RWPE1 (cell line): ENCODE measurements around the gene VAV1.
"Not testable (repeated sequence)": the region's sequence is repeated elsewhere in the genome, so short reads cannot be mapped to it uniquely, and the experiment has no call there.

Experiments
- CTCF ChIA-PET: fragments of 350-600 bp; sonication (Branson Sonifier 250); formaldehyde crosslinking; extraction: SDS; loops from one replicate; lab custom pipeline; 2021; lab: Yijun Ruan, JAX
- POLR2A ChIA-PET: fragments of 400-600 bp; formaldehyde crosslinking; extraction: SDS; loops from one replicate; lab custom pipeline; 2020; ENCODE audit warnings: antibody characterized with exemption; ENCODE audit not compliant: low non-redundant PET; lab: Yijun Ruan, JAX
- DNase-seq: peaks from one replicate; pipeline ENCODE4 v3.0.0; 2012; ENCODE audit warnings: low spot score
- H3K27ac ChIP-seq: fragments of 450-650 bp; 2 replicates; pipeline ENCODE4 v1.5.1; 2017
- TF ChIP-seq, protein P1 (sequence below): fragments of 450-650 bp; conservative IDR thresholded peaks from 2 replicates; pipeline ENCODE4 v1.5.1; 2017; ENCODE audit warnings: low read depth, mild to moderate bottlenecking

VAV1 gene

DNA sequence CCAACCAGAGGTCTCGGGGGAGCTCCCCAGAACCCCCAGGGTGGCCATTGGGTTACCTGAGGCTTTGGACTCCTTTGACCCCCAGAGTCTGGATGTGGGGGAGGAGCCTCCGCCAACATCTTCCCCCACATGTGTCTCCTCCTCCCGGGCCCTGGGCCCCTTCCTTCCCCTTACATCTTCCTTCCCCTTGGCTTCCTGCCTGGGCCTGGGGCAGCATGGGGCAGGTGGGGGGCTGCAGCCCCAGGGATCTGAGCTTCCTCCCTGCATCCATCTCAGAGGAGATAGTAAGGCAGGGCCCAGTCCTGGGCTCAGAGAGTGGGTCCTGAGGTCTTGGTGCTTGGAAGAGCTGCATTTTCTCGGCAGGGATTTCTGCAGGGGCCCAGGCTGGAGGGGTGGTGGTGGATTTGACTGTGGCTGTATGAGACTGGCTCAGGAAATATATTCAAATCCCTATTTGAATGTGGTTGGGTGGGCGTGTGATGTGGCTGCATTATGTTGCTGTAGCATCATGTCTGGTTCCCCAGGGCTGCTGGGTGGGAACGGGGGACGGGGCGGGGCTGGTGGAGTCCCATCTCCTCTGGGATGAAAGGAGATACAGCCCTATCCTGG lies 919 bp downstream of the VAV1 start:
- ChIA-PET CTCF (interaction anchor here (0.5 kb wide), 1 partner anchor 531 kb away, joined by 8 read pairs; no protein-coding TSS in a partner anchor), POLR2A (no interaction called here)
- no peak overlapping the region for H3K27ac ChIP-seq
- TF ChIP-seq, protein P1, sequence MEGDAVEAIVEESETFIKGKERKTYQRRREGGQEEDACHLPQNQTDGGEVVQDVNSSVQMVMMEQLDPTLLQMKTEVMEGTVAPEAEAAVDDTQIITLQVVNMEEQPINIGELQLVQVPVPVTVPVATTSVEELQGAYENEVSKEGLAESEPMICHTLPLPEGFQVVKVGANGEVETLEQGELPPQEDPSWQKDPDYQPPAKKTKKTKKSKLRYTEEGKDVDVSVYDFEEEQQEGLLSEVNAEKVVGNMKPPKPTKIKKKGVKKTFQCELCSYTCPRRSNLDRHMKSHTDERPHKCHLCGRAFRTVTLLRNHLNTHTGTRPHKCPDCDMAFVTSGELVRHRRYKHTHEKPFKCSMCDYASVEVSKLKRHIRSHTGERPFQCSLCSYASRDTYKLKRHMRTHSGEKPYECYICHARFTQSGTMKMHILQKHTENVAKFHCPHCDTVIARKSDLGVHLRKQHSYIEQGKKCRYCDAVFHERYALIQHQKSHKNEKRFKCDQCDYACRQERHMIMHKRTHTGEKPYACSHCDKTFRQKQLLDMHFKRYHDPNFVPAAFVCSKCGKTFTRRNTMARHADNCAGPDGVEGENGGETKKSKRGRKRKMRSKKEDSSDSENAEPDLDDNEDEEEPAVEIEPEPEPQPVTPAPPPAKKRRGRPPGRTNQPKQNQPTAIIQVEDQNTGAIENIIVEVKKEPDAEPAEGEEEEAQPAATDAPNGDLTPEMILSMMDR: no peak
- no peak for DNase-seq

DNA sequence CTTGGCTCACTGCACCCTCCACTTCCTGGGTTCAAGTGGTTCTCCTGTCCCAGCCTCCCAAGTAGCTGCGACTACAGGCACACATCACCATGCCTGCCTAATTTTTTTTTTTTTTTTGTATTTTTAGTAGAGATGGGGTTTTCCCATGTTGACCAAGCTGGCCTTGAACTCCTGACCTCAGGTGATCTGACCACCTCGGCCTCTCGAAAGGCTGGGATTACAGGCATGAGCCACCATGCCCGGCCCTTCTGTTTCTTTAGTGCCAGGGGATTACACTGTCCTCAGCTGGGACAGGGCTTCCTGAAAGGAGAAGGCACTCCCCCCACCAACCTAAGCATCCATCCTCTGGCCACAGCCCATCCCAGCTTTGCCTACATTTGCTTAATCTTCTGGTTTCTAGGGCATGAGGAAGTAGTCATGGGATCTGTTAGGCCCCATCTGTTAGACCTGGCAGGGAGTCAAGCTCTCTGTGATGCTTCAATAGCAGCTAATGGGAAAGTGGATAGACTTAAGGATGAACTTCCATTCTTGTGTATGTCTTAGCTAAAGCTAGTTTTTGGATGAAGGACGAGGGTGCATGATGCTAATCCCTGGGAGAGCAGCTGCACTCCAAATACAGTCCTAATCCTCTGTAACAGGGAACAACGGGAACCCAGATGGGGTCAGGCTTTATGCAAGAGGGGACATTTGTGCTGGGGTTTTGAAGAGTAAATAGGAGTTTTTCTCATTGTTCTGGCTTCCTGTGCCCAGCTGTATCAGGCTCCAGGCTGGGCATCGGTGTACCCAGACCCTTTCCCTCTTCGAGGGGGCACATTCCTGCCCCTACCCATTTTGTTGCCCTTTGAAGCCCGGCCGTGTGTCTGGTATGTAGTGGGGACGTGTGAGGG lies 2.6 kb downstream of the VAV1 start:
- ChIA-PET POLR2A (no interaction called here), CTCF (interaction anchor here (0.6 kb wide), 1 partner anchor 89 kb away, joined by 3 read pairs; no protein-coding TSS in a partner anchor)
- TF ChIP-seq, protein P1: no peak
- no peak for DNase-seq
- H3K27ac ChIP-seq: no peak overlapping the region

DNA sequence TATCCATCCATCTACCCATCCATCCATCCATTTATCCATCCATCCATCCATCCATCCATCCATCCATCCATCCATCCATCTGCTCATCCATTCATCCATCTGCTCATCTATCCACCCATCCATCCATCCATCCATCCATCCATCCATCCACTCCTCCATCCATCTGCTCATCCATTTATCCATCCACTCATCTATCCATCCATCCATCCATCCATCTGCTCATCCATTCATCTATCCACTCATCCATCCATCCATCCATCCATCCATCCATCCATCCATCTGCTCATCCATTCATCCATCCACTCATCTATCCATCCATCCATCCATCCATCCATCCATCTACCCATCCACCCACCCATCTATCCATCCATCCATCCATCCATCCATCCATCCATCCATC lies 3.5 kb downstream of the VAV1 start:
- DNase-seq, H3K27ac ChIP-seq, CTCF ChIA-PET, POLR2A ChIA-PET: not testable (repeated sequence)

DNA sequence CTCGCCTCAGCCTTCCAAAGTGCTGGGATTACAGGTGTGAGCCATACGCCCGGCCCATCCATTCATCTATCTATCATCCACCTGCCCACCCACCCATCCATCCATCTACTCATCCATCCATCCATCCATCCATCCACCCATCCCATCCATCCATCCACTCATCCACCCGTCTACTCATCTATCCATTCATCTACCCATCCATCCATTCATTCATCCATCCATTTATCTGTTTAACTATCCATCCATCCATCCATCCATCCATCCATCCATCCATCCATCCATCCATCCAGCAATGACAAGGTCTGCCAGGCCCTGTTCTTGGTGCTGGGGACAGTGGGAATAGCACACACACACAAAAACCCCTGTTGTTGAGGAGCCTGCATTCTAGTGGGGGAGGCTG lies 4.5 kb downstream of the VAV1 start:
- CTCF ChIA-PET: no interaction called here
- TF ChIP-seq, protein P1: no peak
- POLR2A ChIA-PET: no interaction called here
- H3K27ac ChIP-seq: no peak overlapping the region
- no peak for DNase-seq

DNA sequence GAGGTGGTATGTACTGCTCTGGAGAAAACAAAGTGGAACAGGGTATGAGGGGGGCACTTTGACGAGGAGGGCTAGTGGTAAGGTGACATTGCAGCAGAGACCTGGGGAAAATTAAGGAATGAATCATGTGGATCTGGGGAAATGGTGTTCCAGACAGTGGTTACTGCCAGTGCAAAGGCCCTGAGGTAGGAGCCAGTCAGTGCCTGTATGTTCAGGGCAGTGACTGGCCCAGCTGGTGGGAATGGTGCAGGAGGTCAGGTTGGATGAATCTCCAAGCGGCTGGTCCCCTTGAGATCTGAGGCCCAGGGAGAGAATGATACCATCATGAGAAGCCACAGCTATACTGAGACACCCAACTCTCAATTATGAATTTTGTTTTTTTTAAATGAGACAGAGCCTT lies 4.9 kb downstream of the VAV1 start:
- ChIA-PET CTCF (no interaction called here), POLR2A (no interaction called here)
- no peak overlapping the region for H3K27ac ChIP-seq
- TF ChIP-seq, protein P1: no peak
- DNase-seq: no peak

DNA sequence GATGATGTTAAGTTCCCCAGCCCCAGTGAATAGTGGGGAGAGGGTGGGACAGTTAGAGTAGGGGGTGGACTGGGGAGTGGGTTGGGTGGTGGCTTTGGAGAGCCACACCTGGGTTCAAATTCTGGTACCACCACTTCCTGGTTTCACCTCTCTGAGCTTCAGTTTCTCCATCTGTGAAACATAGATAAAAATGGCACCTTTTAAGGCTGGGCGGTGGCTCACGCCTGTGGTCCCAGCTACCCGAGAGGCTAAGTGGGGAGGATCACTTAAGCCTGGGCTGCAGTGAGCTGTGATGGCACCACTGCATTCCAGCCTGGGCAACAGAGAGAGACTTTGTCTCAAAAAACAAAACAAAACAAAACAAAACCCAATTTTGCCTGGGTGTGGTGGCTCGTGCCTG lies 5.9 kb downstream of the VAV1 start:
- H3K27ac ChIP-seq: no peak overlapping the region
- TF ChIP-seq, protein P1: no peak
- DNase-seq: no peak
- CTCF ChIA-PET: interaction anchor here (0.6 kb wide), 1 partner anchor 70 kb away, joined by 3 read pairs; no protein-coding TSS in a partner anchor
- POLR2A ChIA-PET: no interaction called here
